HG03378 (cell line): ENCODE results near the gene ACOT12.
"Not testable (repeated sequence)": the region's sequence is repeated elsewhere in the genome, so short reads cannot be mapped to it uniquely, and the experiment has no call there.

Experiments
- ATAC-seq: cut with Tn5 transposase; IDR thresholded peaks from one replicate; pipeline ENCODE4 v1.9.1; 2021; ENCODE audit warnings: mild to moderate bottlenecking, moderate library complexity; ENCODE audit not compliant: unreplicated experiment

Gene ACOT12

DNA sequence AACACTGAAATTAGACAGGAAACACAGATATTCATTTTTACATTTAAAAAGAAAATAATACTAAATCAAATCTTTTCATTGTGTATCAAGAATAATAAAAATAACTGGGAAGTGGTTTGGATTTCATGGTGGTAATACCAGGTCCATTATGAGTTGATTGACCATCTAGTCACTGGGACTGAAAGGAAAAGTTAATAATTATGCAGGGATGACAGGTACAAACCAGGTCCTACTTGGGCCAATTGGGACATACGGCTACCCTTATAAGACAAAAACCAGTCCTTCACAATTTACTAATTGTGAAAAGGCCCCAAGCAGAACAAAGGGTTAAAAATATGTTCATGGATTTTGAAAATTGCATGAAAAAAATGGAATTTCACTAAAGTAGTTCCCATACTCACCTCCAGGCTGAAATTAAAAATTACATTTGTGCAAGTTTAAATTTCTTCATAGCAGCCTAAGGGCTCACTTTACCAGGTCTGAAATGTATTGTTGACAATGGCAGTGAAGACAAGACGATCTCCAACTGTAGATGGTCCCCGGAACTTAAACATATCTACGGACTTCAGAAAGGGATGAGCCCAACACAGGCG lies 48.4 kb downstream of the ACOT12 start:
- no peak for ATAC-seq

DNA sequence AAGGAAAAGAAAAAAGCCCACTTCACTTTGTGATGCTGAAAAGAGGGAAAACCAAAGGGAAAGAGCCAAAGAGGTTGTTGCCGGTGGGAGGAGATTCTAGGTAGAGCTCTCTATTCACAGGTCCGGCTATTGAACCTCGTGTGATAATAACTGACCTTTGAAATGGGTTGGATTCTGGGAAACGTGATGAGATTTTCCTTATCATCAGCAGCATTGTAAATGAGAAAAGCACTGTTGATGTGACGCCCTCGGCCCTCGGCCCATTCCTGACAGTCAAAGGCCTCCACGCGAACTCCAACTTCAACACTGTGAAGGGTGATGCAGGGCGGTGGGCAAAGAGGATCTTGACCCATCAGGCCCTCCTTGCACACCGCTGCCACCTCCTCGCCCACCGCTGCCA lies 49.2 kb downstream of the ACOT12 start:
- no peak for ATAC-seq

DNA sequence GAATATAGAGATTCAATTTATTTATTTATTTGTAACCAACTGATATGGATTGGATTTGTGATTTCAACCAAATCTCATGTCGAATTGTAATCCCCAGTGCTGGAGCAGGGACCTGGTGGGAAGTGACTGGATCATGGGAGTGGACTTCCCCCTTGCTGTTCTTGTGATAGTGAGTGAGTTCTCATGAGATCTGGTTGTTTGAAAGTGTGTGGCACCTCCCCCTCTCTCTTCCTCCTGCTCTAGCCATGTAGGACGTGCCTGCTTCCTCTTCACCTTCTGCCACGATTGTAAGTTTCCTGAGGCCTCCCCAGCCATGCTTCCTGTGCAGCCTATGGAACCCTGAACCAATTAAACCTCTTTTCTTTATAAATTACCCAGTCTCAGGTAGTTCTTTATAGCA lies 55.7 kb downstream of the ACOT12 start:
- ATAC-seq = not testable (repeated sequence)

DNA sequence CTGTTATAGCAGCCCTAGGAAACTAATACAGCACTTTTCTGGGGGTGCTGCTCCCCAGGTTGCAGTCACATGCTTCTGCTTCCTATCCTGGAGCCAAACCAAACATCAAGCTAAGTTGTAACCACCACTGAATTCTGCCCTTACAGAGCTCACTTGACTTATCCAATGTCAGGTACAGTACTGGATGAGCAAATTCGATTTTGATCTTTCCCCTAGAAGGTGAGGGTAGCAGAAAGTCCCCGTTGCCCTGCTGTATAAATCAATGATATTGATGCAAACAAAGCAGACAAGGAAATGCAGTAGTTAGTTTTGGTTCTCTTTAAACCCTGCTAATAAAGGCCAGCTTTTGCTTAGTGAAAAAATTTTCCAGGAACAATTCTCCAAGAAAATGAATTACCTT lies 56.1 kb downstream of the ACOT12 start:
- no peak for ATAC-seq

DNA sequence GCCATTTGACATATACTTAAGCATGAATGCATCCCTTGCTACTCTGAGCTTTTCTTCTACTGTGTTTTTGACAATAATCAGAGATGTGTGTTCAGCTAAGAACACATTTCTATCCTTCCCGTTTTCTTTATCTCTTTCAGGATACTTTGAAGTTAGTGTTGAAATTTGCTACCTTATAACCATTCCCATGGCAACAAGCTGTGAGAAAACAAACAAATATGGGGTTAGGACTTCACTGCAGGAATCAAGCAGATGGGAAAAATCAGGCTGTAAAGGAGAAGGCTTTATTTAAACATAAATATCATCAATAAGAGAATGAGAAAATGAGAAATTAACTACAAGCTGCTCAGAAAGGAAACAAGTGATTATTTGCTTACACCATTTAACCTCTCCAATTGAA lies 57.4 kb downstream of the ACOT12 start:
- ATAC-seq = no peak

DNA sequence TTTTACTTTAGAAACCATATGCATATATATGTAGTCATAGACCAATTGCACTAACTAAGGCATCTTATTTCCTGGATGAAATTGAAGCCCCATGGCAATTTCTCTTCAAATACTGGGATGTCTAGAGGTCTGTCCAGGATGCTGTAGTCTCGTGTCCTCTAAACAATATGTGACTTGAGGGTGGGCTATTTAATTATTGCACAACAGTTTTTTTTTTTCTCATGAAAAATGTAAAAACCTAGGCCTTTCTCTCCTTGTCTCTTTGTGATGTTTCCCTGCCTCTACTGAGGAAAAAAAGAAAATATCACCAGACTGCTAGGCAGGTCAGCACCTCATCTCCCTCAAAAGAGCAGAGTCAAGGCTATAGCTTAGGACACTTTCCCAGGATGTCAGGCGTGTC lies 58.0 kb downstream of the ACOT12 start:
- ATAC-seq = no peak

DNA sequence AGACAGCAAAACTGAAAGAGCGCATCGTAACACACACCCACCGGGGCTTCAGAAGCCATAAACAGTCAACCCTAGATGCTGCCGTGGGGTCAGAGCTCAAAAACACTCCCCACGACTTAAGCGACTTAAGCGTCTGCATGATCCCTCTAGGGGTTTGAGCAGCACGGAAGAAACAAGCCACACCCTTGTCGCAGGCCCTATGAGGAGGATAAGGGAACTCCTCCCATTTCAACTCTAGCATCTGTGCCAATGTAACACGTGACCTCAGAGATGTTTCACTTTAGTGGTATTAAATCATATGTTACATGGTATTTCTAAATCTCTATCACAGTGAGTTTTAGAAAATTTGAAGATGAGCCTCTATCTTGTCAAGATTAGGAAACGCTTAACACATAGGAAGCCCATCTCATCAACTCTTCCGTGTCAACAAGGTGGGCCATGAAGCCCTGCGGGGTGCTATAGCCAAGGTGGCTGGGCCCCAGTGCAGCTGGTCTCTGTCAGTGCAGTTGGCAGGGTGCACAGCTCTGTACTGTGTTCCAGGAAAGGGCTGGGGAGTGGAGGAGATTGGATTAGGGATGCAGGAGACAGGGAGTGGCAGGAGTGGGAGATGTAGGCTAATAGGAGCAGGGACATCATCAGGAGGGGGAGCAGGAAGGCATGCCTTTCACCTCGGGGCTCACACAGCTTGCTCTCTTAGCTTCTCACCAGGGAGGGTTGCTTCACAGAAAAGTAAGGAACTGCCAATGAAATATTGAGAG lies 59.5 kb downstream of the ACOT12 start:
- ATAC-seq = no peak

DNA sequence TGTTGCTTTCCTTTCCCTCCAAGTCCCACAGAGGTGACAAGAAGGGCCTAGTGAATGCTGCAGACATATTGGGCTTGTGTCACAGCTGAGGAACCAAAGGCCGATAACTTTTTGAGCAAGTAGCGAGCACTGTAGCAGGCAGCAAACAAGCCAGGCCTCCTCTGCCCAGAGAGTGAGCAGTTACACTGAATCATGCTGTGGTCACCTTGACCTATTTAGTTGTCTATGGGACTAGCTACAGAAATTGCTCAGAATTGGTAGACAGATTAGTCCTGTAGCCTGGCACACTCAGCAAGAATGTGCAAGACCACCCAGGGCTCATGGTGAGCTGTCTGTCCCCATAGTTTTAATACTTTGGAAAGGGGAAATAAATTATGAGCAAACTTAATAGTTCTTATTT lies 67.4 kb downstream of the ACOT12 start:
- no peak for ATAC-seq

DNA sequence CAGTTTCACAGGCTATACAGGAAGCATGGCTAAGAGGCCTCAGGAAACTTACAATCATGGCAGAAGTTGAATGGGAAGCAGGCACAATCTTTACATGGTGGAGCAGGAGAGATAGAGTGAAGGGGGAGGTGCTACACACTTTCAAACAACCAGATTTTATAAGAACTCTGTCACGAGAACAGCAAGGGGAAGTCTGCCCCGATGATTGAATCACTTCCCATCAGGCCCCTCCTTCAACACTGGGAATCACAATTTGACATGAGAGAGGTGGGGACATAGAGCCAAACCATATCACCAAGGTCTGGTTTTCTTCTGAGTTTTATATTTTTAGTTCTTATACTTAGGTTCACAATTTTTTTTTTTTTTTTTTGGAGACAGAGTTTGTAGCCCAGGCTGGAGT lies 76.4 kb downstream of the ACOT12 start:
- no peak for ATAC-seq

DNA sequence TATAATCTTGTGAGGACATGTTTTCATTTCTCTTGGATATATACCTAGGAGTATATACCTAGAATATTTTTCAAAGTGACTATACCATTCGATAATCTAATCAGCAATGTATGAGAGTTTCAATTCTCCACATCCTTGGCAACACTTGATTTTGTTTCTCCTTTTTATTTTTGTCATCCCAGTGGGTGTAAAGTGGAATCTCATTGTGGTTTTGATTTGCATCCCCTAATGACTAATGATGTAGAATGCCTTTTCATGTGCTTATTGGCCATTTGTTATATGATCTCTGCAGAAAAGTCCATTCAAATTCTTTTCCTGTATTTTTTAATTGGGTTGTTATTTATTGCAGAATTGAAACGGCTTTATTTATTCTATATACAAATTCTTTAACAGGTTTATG lies 77.4 kb downstream of the ACOT12 start:
- ATAC-seq = no peak

DNA sequence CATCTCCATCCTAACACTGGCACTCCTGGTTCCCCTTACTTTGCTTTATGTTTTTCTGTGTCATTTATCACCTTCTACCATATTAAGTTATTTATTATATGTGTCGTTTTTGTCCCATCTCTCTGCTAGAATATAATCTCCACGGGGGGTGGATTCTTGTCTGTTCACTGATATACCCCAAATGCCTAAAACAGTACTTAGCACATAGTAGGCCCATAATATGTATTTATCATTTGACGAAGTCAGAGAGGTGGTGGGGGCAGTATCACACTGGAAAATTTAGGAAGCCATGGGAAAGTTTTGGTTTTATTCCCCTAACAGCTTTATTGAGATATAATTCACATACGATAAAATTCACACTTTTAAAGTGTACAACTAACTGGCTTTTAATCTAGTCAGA lies 78.1 kb downstream of the ACOT12 start:
- no peak for ATAC-seq

DNA sequence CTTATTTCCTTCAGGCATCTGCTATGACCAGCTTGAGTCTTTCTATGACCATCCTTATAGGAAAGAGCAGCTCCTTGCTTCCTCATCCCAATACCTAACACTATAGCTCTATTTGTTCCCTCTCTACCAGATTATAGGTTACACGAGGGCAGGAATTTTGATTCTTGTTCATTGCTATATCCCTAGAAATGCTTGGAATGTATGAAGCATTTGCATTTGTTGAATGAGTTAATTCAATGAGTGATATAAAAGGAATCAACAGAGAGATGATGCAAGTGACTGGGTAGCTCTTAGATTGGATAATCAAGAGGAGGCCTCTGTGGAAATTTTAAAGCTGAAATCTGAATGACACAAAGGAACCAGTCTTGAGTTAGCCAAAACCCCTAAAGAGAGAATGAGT lies 78.6 kb downstream of the ACOT12 start:
- ATAC-seq = no peak

DNA sequence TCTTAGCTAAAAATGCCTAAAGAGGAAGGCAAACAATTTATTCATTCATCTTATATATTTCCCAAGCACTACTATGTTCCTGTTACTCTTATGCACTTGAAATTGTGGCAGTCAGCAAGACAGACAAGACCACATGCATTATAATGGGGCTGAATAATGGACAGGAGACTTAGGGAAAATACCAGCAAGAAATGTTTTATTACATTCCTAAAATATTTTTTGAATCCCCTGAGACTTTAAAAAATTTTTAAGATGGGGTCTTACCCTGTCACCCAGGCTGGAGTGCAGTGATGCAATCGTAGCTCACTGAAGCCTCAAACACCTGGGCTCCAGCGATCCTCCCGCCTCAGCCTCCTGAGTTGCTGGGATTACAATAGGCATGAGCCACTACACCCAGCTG lies 79.4 kb downstream of the ACOT12 start:
- no peak for ATAC-seq

DNA sequence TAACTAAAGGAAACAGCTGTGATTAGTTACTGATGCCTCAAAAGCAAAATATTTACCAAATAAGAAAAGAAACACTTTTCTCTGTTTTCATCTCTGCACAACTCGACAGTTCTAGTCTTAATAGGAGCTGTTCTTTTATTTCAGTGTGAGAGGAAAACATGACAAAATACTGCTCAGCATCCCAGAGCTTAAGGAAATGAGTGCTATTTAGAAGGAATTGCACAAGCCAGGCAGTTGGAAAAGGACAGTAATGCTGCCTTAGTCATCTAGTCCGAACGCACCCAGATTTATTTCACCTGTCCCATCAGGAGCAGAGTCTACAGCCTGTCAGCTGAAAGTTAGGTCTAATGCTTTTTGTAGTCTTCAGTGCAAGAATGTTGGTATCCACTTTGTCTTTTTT lies 80.2 kb downstream of the ACOT12 start:
- no peak for ATAC-seq

DNA sequence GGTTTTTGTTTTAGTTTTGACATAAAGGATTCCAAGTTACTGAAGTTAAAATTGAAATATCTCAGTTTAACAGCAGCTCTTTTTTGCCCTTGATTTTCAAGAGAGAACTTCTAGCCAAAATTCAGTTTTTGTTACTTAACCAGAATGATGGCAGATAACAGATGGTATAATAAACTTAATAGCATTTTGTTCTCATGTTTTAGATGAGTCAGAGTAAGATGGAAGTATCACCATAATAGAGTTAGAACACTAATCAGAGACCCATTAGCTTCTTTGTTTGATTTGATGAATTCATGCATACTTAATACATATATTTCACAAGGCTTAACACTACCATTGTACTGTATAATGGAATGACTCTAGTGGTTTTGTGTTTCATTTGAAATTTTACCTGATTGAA lies 80.7 kb downstream of the ACOT12 start:
- ATAC-seq = no peak

DNA sequence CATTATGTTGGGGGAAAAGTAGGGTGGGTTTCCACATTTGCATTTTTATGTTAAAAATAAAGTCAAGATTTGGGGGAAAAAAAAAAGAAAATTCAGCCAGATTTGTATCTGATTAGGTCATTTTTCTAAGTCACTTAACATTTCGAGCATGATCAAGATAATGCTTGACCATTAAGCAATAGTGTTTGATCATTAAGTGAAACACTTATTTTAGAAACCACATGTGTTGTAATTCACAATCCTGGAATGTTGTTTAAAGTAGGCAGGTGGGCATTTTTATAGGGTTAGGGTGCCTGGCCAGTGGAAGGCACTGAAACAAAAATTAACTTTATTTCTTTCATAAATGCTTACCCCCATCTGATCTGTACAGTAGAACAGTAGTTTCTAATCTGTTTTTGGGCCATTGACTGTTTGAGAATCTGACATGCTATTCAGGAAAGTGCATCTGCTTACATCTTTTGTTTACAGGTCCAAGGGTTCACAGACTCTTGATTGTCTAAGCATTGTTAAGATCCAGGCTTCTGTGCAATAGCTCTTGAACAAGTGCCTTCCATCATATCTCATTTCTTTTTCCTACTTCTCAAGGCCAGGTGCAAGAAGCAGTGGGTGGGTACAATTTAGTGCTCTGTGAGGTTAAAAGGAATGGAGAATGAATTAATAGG lies 83.4 kb downstream of the ACOT12 start:
- ATAC-seq = no peak

DNA sequence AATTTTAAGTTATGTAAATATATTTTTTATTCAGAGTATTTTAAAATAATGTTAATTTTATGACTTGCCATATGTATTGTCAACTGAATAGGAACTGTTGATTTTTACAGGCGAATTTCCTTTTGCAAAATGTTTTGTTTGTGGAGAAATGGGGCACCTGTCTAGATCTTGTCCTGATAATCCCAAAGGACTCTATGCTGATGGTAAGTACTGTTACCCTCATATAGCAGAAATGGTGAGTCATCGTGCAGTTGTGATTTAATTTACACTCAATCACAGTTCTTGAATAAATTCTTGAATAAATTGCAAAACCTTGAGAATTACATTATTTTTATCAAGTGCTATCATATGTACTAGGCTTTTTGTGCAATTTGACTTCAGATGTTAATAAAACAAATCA lies 85.1 kb downstream of the ACOT12 start:
- ATAC-seq = no peak

DNA sequence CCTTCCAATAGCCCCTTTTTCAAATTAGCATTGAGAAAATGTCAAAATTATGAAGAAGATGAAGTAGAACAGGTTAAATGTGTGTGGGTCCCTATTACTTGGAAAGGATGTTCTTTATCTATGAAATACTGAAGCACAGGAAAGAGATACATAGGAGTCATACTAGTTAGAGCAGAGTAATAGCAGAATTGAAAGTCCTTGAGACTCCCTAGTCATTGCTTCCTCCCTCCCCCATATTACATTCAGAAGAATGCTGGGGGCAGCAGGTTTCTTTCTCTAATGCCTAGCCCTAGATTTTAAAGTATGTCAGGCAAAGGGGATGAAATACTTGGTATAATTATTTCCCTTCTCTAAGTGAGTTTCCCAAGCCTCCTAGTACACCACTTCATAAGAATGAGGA lies 88.1 kb downstream of the ACOT12 start:
- no peak for ATAC-seq

DNA sequence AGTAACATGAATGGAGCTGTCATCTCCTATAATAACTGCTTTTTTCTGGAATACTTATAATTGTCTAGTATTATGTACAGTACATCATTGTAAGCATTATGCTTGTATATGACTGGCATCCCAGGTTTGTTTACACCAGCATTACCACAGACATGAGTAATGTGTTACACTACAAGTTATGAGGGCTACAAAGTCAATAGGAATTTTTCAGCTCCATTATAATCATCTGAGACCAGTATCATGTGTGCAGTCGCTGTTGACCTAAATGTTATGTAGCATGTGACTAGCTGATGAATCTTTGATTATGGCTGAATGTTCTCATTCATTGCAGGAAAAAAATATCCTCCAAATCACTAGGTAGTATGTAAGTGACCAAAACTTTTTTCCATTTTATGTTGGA lies 90.4 kb downstream of the ACOT12 start:
- no peak for ATAC-seq

DNA sequence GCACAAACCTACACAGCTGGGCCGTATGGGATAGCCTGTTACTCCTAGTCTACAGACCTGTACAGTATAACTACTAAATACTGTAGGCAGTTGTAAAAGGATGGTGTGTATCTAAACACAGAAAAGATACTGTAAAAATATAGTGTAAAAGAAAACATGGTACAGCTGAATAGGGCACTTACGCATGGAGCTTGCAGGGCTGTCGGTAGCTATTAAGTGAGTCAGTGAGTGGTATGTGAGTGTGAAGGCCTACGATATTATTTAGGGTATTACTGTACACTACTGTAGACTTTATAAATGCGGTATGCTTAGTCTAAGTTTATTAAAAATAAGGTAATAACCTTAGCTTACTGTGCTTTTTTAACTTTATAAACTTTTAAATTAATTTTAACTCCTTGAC lies 91.3 kb downstream of the ACOT12 start:
- ATAC-seq = no peak

DNA sequence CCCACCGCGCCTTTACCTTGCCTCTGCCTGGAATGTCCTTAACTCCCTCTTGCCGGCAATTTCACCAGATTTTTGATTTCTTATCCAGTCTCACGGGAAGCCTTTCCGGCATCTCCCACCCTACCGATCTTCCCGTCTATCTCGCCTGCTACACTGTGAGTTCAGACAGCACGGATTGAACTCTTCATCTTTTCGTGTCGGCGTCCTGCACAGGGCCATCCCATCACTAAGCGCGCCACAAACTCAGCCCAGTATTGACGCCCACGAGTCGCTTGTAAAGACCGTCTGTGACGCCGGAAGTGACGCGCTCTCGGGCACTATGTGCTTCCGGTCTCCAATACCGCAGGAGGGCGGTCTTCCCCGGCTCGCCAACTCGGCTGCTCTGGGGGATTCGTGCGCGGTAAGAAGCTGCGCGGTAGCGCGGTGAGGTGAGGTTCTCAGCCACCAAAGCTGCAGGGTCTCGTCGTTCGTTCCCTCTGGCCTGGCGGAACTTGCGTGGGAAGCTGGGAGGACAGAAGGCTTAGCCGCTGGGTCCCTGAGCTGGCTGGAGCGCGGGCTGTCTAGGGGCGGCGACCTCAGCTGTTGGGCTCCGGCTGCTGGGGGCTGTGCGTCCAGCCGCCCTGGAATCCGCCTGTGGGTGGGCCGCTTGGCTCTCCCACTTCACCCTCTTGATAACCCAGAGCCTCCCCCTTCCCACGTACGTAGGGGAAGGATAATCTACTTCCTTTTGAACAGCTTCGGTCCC lies 92.5 kb downstream of the ACOT12 start, which contains the start of gene ZCCHC9:
Gene ZCCHC9 (plus strand): TSS at position 317 of the 745 bp plus-strand sequence. CDS start 3,171 bp downstream, outside the sequence.
- ATAC-seq = peak; percentile 92

DNA sequence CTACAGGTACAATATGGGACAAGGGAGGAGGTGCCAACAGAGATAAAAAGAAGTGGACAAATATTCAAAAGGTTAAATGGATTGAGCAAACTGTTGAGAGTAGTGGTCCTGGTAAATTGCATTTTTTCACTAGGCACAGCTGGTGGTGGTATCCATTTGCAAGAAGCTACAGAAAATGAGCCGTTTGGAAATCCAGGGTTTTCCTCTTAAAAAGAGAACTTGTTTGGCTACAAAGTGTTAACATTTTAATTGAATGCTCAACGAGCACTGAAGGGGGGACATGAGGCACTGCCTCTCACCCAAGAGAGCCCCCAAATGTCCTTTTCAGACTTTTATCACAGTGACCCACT lies 93.0 kb downstream of the ACOT12 start:
- no peak for ATAC-seq
